K562 (cell line): Measurements from ENCODE around the gene TAF10. TPM values are rescaled to one million over a fixed set of nuclear protein-coding genes. Genes with fewer than 3 reads are reported as not detected.

Source experiments
- ATF1 ChIP-seq, 2 experiments: fragments of 450-650 bp in 1 of 2; IDR thresholded peaks; 2 replicates each; pipeline ENCODE4 v1.6.1; 2016; ENCODE audit warnings: missing compliant biosample characterization in 1 of 2, missing genetic modification characterization in 1 of 2
- CBFA2T2 ChIP-seq: fragments of 450-650 bp; conservative IDR thresholded peaks from 2 replicates; pipeline ENCODE4 v1.6.1; 2017; ENCODE audit warnings: mild to moderate bottlenecking
- CTBP1 ChIP-seq: fragments of 450-650 bp; IDR thresholded peaks from 2 replicates; pipeline ENCODE4 v1.6.1; 2016; ENCODE audit warnings: borderline replicate concordance
- CXXC5 ChIP-seq: fragments of 250-450 bp; sonication (Bioruptor Pico); IDR thresholded peaks from 2 replicates; pipeline ENCODE4 v1.8.0; 2022; ENCODE audit warnings: inconsistent platforms, mild to moderate bottlenecking, moderate library complexity
- ELK3 ChIP-seq: fragments of 450-650 bp; formaldehyde crosslinking; IDR thresholded peaks from 2 replicates; pipeline ENCODE4 v1.4.0; 2020; ENCODE audit warnings: mild to moderate bottlenecking
- ESRRA ChIP-seq: fragments of 450-650 bp; IDR thresholded peaks from 2 replicates; pipeline ENCODE4 v1.6.1; 2014; ENCODE audit warnings: low read depth, mild to moderate bottlenecking, moderate library complexity, borderline replicate concordance
- GTF2E2 ChIP-seq: fragments of 200-800 bp; sonication (Bioruptor generic); IDR thresholded peaks from 2 replicates; pipeline ENCODE4 v1.6.1; 2016; ENCODE audit warnings: missing genetic modification characterization, missing compliant biosample characterization
- KDM2B ChIP-seq: fragments of 250-450 bp; sonication (Bioruptor Pico); IDR thresholded peaks from 2 replicates; pipeline ENCODE4 v1.8.0; 2021; ENCODE audit warnings: mild to moderate bottlenecking, moderate library complexity
- TBL1XR1 ChIP-seq, 2 experiments: IDR thresholded peaks; 2 replicates each; pipeline ENCODE4 v1.6.1; 2012; ENCODE audit warnings: improper control_type of control experiment in 2 of 2, low read length in 2 of 2, mild to moderate bottlenecking in 1 of 2
- TCF3 ChIP-seq: sonication (generic); formaldehyde crosslinking; IDR thresholded peaks from 2 replicates; pipeline ENCODE4 v1.4.0; 2020; ENCODE audit warnings: mild to moderate bottlenecking, missing genetic modification reagents
- TOE1 ChIP-seq, 2 experiments: fragments of 450-650 bp in 1 of 2; sonication (generic) in 1 of 2; formaldehyde crosslinking in 1 of 2; IDR thresholded peaks; 2 replicates each; pipeline versions ENCODE4 v1.7.1 to v1.8.0; 2016 to 2022; ENCODE audit warnings: borderline replicate concordance in 2 of 2, mild to moderate bottlenecking in 2 of 2, antibody characterized with exemption in 1 of 2, inconsistent platforms in 1 of 2, low read depth in 1 of 2, missing genetic modification reagents in 1 of 2, moderate library complexity in 1 of 2
- U2AF1 ChIP-seq: fragments of 200-400 bp; formaldehyde crosslinking; optimal IDR thresholded peaks from 2 replicates; pipeline ENCODE3; 2017; ENCODE audit warnings: mild to moderate bottlenecking, low read depth, low read length, moderate library complexity
- ZKSCAN1 ChIP-seq: fragments of 150-350 bp; IDR thresholded peaks from 2 replicates; pipeline ENCODE4 v1.6.1; 2016; ENCODE audit warnings: low read depth, low read length
- ZNF143 ChIP-seq: sonication (generic); formaldehyde crosslinking; IDR thresholded peaks from 2 replicates; pipeline ENCODE4 v1.9.0; 2022; ENCODE audit warnings: mild to moderate bottlenecking, missing genetic modification reagents
- ZNF224 ChIP-seq: sonication (generic); formaldehyde crosslinking; IDR thresholded peaks from 2 replicates; pipeline ENCODE4 v1.8.0; 2022; ENCODE audit warnings: mild to moderate bottlenecking, missing genetic modification reagents
- ZNF280B ChIP-seq: fragments of 250-450 bp; sonication (Bioruptor Pico); IDR thresholded peaks from 2 replicates; pipeline ENCODE4 v1.5.1; 2021; ENCODE audit warnings: mild to moderate bottlenecking
- ZNF589 ChIP-seq: fragments of 200-800 bp; sonication (Bioruptor generic); IDR thresholded peaks from 2 replicates; pipeline ENCODE4 v1.6.1; 2016; ENCODE audit warnings: low read depth, missing genetic modification characterization, missing compliant biosample characterization
- ZNF609 ChIP-seq: sonication (generic); formaldehyde crosslinking; IDR thresholded peaks from 2 replicates; pipeline ENCODE4 v1.8.1; 2023; ENCODE audit warnings: missing genetic modification reagents, mild to moderate bottlenecking, borderline replicate concordance
- ZNF644 ChIP-seq: fragments of 200-800 bp; sonication (Bioruptor generic); IDR thresholded peaks from 2 replicates; pipeline ENCODE4 v1.6.1; 2016; ENCODE audit warnings: low read depth, missing genetic modification characterization, missing compliant biosample characterization
- ZNF707 ChIP-seq: fragments of 250-450 bp; sonication (Bioruptor Pico); conservative IDR thresholded peaks from 2 replicates; pipeline ENCODE4 v1.8.0; 2022; ENCODE audit warnings: inconsistent platforms, mild to moderate bottlenecking, moderate library complexity
- polyA plus RNA-seq, 8 experiments: library from polyadenylated mRNA; depleted of rRNA in 4 of 8; stranded (reverse) in 5 of 8; unstranded in 3 of 8; fragments of >200 nt; fragmentation: Nextera tagmentation in 2 of 8; fragmentation: Illumina TruSeq in 1 of 8; extraction: Ambion mirVana in 2 of 8; extraction: Trizol in 1 of 8; gene quantifications; 2 replicates each; pipeline versions ENCODE4 v1.2.1 to v1.2.3, GENCODE V29; 2011 to 2014; ENCODE audit warnings: inconsistent platforms in 1 of 8, missing spikeins in 1 of 8
- total RNA-seq, 7 experiments: library from RNA; depleted of rRNA in 6 of 7; stranded (reverse); fragments of >200 nt in 6 of 7; fragmentation: Illumina TruSeq in 2 of 7; extraction: Trizol in 2 of 7; gene quantifications; 2 replicates each; pipeline versions ENCODE4 v1.2.1 to v1.2.3, GENCODE V29; 2011 to 2021; ENCODE audit warnings: low replicate concordance in 1 of 7

TAF10 gene
- total and polyA plus RNA-seq, 9 of the 15 experiments (the other 6 are each of a cell fraction or from before 2014, with no cell fraction given) = 19.5 to 197 (median 121) TPM

GRCh38 chr11:6635082-6635932, 23.3 kb upstream of the TAF10 start (continued):
- no peak for TF ChIP-seq ELK3 (CRISPR knock-in tag)
- TF ChIP-seq U2AF1 = no peak
- TF ChIP-seq TBL1XR1 (IDR thresholded peaks at IDR 0.05; ENCODE audit: low read length in 2 of 2) = no peak
- TF ChIP-seq ZNF707 (CRISPR knock-in tag) = no peak
- TF ChIP-seq ZKSCAN1 = peak; percentile 97
- TF ChIP-seq ZNF609 = no peak
- TF ChIP-seq TCF3 (CRISPR knock-in tag) = peak; percentile 30; the same call in 1 of the 2 replicates
- no peak for TF ChIP-seq GTF2E2 (tag)
- 0 out of 2 replicates have a peak, but pooled peaks have one; percentile 15 for TF ChIP-seq CBFA2T2
- no peak for TF ChIP-seq ZNF143 (CRISPR knock-in tag)
- no peak for TF ChIP-seq TOE1 (IDR thresholded peaks at IDR 0.05; ENCODE audit: borderline replicate concordance)
- TF ChIP-seq TOE1 (CRISPR knock-in tag; IDR thresholded peaks at IDR 0.05; ENCODE audit: borderline replicate concordance, low read depth) = no peak
- TF ChIP-seq KDM2B (CRISPR knock-in tag) = no peak
- no peak for TF ChIP-seq ZNF224 (CRISPR knock-in tag)
- TF ChIP-seq ATF1 (CRISPR knock-in tag; IDR thresholded peaks at IDR 0.05) = no peak
- no peak for TF ChIP-seq ATF1 (tag; IDR thresholded peaks at IDR 0.05)
- TF ChIP-seq ESRRA = no peak
- no peak for TF ChIP-seq ZNF280B
- peak; percentile 24; the same call in 1 of the 2 replicates for TF ChIP-seq CTBP1
- TF ChIP-seq CXXC5 = 0 out of 2 replicates have a peak, but pooled peaks have one; percentile 22
- no peak for TF ChIP-seq ZNF589 (CRISPR knock-in tag)
- no peak for TF ChIP-seq ZNF644
